NT2/D1 (cell line): ENCODE data around the gene ACSM5.

ENCODE experiments used
- DNase-seq: peaks from one replicate; pipeline ENCODE4 v3.0.0-alpha.2; 2011; ENCODE audit warnings: low read depth, low spot score
- H3K27me3 ChIP-seq: 2 replicates; pipeline ENCODE4 v1.6.0; 2011; ENCODE audit warnings: mild to moderate bottlenecking; ENCODE audit not compliant: insufficient read length, insufficient read depth
- H3K36me3 ChIP-seq: 2 replicates; pipeline ENCODE4 v1.6.1; 2011; ENCODE audit warnings: mild to moderate bottlenecking, low read length, mixed read lengths; ENCODE audit not compliant: insufficient read depth, insufficient read length
- H3K4me1 ChIP-seq: 2 replicates; pipeline ENCODE4 v1.5.1; 2011; ENCODE audit not compliant: insufficient read depth, insufficient read length
- H3K4me3 ChIP-seq: 2 replicates; pipeline ENCODE4 v1.5.1; 2011; ENCODE audit warnings: low read depth; ENCODE audit not compliant: insufficient read length
- H3K9ac ChIP-seq: 2 replicates; pipeline ENCODE4 v1.6.0; 2011; ENCODE audit warnings: low read depth; ENCODE audit not compliant: insufficient read length
- H3K9me3 ChIP-seq: 2 replicates; pipeline ENCODE4 v1.5.1; 2011; ENCODE audit warnings: mild to moderate bottlenecking, low read length; ENCODE audit not compliant: insufficient read depth
- SUZ12 ChIP-seq: IDR thresholded peaks from 2 replicates; pipeline ENCODE4 v1.6.1; 2011; ENCODE audit not compliant: insufficient read length, insufficient read depth; ENCODE audit errors: extremely low read depth
- YY1 ChIP-seq: IDR thresholded peaks from 2 replicates; pipeline ENCODE4 v1.6.1; 2011; ENCODE audit not compliant: insufficient read length, insufficient read depth
- ZNF274 ChIP-seq: IDR thresholded peaks from 2 replicates; pipeline ENCODE4 v1.6.1; 2011; ENCODE audit warnings: mild to moderate bottlenecking, low read depth, low read length

Gene ACSM5

DNA sequence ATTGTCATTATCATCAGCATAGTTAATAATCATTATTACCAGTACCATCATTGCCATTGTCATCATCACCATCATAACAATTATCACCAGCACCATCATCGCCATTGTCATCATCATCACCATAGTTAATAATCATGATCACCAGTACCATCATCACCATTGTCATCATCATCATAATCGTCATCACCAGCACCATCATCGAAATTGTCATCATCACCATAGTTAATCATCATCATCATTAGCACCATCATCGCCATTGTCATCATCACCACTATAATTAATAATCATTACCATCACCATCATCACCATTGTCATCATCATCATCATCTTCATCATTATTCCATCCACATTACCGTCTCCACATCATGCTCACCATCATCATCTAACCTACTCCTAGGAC is 18.3 kb upstream of the ACSM5 start:
- Histone ChIP-seq H3K9ac (no peak overlapping the region), H3K4me1 (no peaks in the 10 kb centered on the region), H3K27me3 (no peaks in the 10 kb centered on the region), H3K36me3 (no peaks in the 10 kb centered on the region), H3K9me3 (no peaks in the 10 kb centered on the region), H3K4me3 (no peak overlapping the region)
- no peak for DNase-seq
- TF ChIP-seq SUZ12 (no peak), ZNF274 (no peak), YY1 (no peak)

DNA sequence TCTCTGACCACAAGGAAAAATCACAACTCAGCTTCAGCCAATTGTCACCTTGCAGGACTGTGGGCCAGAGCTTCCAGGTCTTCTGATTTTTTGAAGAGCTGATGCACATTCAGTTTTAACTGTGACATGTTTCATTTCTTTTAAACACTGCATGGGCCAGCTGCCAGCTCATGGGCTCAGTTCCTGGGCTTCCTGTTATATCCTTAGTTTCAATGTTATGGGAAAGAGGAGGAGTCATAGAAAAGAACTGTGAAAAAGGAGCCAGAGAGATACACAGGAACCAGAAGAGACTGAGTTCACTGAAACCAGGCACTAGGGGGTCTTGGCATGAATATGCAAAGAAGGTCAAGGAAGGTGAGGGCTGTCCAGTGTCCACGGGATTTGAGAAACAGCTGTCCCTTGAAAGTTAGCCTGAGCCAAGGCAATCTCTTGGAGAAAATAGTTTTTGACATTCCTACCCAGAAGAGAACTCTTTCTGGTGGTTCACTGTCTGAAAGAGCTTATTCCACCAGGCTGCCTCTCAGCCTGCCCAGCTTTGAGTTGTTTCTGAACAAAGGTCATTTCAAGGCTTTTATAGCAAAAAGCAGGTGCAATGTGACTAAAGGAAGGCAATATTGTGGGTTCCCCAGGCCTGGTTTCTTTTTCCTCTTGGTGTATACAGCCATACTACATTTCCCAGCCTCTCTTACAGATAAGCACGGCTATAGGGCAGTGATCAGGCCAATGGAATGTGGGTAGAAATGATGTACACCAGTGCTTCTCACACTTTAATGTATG is 15.3 kb upstream of the ACSM5 start:
- Histone ChIP-seq H3K4me1 (no peaks in the 10 kb centered on the region), H3K9ac (no peak overlapping the region), H3K4me3 (no peak overlapping the region), H3K27me3 (no peaks in the 10 kb centered on the region), H3K36me3 (no peaks in the 10 kb centered on the region), H3K9me3 (no peaks in the 10 kb centered on the region)
- DNase-seq = no peak
- TF ChIP-seq SUZ12 (no peak), YY1 (no peak), ZNF274 (no peak)

DNA sequence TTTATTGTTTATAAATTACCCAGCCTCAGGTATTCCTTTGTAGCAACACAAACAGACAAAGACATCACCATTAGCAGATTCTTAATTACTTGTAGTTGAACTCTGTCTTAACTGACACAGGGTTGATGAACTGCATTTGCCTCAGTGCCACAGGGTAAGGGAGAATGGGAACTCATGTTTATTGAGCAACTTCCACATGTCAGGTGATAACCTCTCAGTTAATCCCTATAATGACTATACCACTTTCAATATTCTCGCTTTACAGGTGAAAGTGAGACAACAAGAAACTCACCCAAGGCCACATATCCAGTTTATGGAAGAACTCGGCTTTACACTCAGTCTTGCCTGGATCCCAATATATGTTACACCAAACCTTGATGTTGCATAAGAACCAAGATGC is 13.4 kb upstream of the ACSM5 start:
- Histone ChIP-seq H3K27me3 (no peaks in the 10 kb centered on the region), H3K36me3 (no peaks in the 10 kb centered on the region), H3K4me3 (no peak overlapping the region), H3K9me3 (no peaks in the 10 kb centered on the region), H3K4me1 (no peaks in the 10 kb centered on the region), H3K9ac (no peak overlapping the region)
- DNase-seq = no peak
- TF ChIP-seq SUZ12 = no peak
- no peak for TF ChIP-seq ZNF274
- no peak for TF ChIP-seq YY1

DNA sequence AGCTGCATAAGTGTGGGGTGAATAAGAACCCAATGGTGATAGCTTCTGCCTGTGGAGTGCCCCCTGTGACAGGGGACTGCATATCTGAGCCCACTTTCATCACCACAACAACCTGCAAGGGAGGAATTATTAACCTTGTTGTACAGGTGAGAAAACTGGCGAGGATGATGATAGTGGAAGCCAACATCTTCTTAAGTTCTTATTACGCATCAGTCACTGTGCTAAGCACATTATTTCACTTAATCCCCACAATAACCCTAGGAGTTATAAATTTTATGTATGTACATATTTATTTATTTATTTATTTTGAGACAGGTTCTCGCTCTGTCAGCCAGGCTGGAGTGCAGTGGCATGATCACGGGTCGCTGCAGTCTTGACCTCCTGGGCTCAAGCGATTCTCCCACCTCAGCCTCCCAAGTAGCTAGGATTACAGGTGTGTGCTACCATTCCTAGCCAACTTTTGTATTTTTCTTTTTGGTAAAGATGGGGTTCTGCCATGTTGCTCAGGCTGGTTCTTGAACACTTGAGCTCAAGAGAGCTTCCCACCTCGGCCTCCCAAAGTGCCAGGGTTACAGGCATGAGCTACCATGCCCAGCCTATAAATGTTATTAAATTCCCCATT is 12.4 kb upstream of the ACSM5 start:
- no peak for TF ChIP-seq YY1
- TF ChIP-seq SUZ12 = no peak
- Histone ChIP-seq H3K36me3 (no peaks in the 10 kb centered on the region), H3K4me3 (no peak overlapping the region), H3K4me1 (peaks cover 6% of the 10 kb centered on the region), H3K27me3 (no peaks in the 10 kb centered on the region), H3K9ac (no peak overlapping the region), H3K9me3 (no peaks in the 10 kb centered on the region)
- no peak for DNase-seq

DNA sequence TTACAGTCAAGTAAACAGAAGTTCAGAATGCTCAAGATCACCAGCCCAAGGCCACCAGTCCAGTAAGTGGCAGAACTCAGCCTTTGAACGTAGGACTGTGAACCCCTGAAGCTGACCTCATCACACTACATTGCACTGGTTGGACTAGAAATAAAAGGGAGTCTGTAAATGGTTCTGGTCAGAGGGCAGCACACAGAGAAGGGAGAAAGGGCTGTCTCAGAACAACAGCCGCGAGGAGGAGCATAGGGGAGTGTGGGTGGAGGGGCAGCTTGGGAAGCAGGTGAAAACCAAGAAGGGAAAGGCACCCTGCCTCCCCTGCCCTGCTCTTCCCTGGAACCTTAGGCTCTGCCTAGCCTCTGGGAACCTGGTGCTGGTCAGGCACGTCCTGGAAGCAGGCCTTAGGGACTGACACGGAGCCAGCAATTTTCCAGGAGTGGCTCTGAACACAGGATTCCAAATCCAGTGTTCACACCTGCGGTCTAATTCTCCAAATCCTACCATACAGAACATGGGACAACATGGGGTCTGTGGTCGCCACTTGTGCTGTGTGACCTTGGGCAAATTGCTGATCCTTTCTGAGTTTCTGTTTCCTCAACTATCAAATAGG is 11.8 kb upstream of the ACSM5 start:
- TF ChIP-seq SUZ12 (no peak), YY1 (no peak), ZNF274 (no peak)
- H3K4me1 ChIP-seq = peaks cover 7% of the 10 kb centered on the region
- H3K36me3 ChIP-seq = no peaks in the 10 kb centered on the region
- DNase-seq = no peak
- no peaks in the 10 kb centered on the region for H3K27me3 ChIP-seq
- no peak overlapping the region for H3K4me3 ChIP-seq
- H3K9ac ChIP-seq = no peak overlapping the region
- H3K9me3 ChIP-seq = no peaks in the 10 kb centered on the region

DNA sequence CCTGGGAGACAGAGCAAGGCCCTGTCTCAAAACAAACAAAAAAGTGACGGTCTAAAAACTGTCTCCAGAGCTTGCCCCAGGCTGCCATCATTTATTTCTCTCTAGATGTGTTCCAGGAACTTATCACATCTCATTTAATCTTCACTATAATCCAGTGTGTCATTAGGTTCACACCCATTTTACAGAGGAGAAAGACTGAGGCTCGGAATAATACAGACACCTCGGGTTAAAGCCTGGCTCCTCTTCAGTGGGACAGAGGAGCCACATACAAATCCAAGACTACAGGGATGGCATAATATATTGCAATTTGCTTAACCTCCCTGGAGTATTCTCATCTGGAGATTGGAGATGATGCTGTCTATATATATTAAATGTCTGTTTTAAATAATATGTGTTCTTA is 10.7 kb upstream of the ACSM5 start:
- TF ChIP-seq YY1 (no peak), ZNF274 (no peak), SUZ12 (no peak)
- Histone ChIP-seq H3K4me3 (no peak overlapping the region), H3K36me3 (no peaks in the 10 kb centered on the region), H3K27me3 (no peaks in the 10 kb centered on the region), H3K9me3 (no peaks in the 10 kb centered on the region), H3K9ac (no peak overlapping the region), H3K4me1 (peaks cover 9% of the 10 kb centered on the region)
- no peak for DNase-seq

DNA sequence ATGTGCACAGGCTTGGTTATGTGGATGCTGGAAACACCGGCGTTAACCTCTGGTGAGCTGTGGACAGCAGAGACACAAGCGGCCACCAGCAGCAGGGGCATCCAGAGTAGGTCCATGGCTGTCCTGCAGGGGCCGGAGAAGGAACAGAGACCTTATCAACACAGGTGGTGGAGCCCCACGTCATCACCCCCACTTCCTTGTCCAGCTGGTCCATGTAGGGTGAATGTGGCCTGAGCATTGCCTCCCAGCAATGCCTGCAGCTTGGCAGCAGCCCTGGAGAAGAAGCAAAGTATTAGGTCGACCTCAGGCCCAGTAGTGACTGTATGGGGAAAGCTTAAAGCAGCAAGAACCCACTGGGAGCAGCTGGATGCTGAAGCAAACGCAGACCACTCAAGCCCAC is 10.1 kb upstream of the ACSM5 start:
- TF ChIP-seq ZNF274 = no peak
- TF ChIP-seq SUZ12 = no peak
- no peak for TF ChIP-seq YY1
- DNase-seq = no peak
- Histone ChIP-seq H3K9me3 (no peaks in the 10 kb centered on the region), H3K4me3 (no peak overlapping the region), H3K9ac (no peak overlapping the region), H3K4me1 (peaks cover 9% of the 10 kb centered on the region), H3K27me3 (no peaks in the 10 kb centered on the region), H3K36me3 (no peaks in the 10 kb centered on the region)
